Thoracic aorta (tissue), 2 donors: Measurements from ENCODE around the gene ELFN1. TPM values are rescaled to one million over a fixed set of nuclear protein-coding genes. Genes with fewer than 3 reads are reported as not detected.

ENCODE experiments used
- ATAC-seq: fragments of 150-250 bp; one replicate; pipeline ENCODE4 v1.8.0; 2017; ENCODE audit warnings: low read depth; ENCODE audit not compliant: insufficient number of reproducible peaks, low FRiP score
- DNase-seq: peaks from one replicate; pipeline ENCODE4 v3.0.0-alpha.2; 2020; ENCODE audit warnings: low spot score
- H3K27ac ChIP-seq, 2 donors: fragments of 200-600 bp; sonication (generic); 1 replicate in 1 of 2; 2 replicates in 1 of 2; pipeline ENCODE4 v1.5.1; 2016; ENCODE audit warnings: mild to moderate bottlenecking in 2 of 2, moderate library complexity in 2 of 2
- H3K27me3 ChIP-seq: fragments of 200-600 bp; sonication (generic); replicated peaks from 2 replicates; pipeline ENCODE4 v1.6.0; 2016; ENCODE audit warnings: mild to moderate bottlenecking; ENCODE audit not compliant: insufficient read depth
- H3K36me3 ChIP-seq: fragments of 200-600 bp; sonication (generic); one replicate; pipeline ENCODE4 v1.5.1; 2016
- H3K4me1 ChIP-seq, 2 donors: fragments of 200-600 bp; sonication (generic); 1 replicate in 1 of 2; 2 replicates in 1 of 2; pipeline versions ENCODE4 v1.5.1 to v1.6.0; 2016; ENCODE audit warnings: low read depth in 2 of 2, mild to moderate bottlenecking in 1 of 2; ENCODE audit not compliant: control insufficient read depth in 1 of 2
- H3K4me3 ChIP-seq: fragments of 200-600 bp; sonication (generic); 2 replicates; pipeline ENCODE4 v1.5.1; 2016; ENCODE audit warnings: mild to moderate bottlenecking
- H3K9me3 ChIP-seq: fragments of 200-600 bp; sonication (generic); 2 replicates; pipeline ENCODE4 v1.5.1; 2016
- total RNA-seq, 2 donors: library from RNA; depleted of rRNA; stranded (reverse); fragments of >200 nt; gene quantifications; one replicate each; pipeline versions ENCODE4 v1.1.0 to v1.2.3, GENCODE V29; 2016
- TF ChIP-seq, protein P1 (sequence below): fragments of 200-600 bp; sonication (generic); IDR thresholded peaks from one replicate; pipeline ENCODE4 v1.5.1; 2019; ENCODE audit warnings: antibody characterized with exemption

ELFN1 gene
- total RNA-seq, 2 donors from 2014 or later = 0.81 to 0.85 TPM

DNA sequence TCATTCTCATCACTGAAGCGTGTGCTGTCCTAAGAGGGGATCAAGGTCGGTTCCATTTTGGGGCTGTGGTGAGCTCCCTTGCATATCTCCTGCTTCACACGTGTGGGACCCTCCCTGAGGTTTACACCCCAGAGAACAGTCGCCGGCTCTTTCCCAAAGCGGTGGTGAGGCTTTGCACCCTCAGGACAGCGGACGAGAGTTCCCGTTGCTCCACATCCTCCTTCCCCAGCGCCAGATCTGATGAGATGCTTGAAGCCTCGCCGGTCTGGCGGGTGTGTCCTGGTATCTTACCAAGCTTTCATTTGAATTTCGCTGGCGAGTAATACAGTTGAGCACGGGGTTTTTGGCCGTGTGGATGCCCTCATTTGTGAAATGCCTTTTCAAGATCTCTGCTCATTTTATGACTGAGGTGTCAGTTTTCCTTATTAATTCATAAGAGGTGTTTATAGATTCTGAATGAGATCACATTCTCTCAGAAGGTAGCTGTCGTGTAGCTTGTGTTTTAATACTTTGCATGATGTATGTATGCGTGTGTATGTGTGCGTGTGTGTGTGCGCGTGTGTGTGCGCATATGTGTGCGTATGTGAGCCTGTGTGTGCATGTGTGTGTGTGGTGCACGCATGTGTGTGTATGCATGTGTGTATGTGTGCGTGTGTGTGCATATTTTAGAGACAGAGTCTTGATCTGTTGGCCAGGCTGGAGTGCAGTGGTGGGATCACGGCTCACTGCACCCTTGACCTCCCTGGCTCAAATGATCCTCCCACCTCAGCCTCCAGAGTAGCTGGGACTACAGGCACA is 30.7 kb downstream of the ELFN1 start:
- H3K9me3 ChIP-seq = peaks cover 13% of the 10 kb centered on the region
- TF ChIP-seq, protein P1, sequence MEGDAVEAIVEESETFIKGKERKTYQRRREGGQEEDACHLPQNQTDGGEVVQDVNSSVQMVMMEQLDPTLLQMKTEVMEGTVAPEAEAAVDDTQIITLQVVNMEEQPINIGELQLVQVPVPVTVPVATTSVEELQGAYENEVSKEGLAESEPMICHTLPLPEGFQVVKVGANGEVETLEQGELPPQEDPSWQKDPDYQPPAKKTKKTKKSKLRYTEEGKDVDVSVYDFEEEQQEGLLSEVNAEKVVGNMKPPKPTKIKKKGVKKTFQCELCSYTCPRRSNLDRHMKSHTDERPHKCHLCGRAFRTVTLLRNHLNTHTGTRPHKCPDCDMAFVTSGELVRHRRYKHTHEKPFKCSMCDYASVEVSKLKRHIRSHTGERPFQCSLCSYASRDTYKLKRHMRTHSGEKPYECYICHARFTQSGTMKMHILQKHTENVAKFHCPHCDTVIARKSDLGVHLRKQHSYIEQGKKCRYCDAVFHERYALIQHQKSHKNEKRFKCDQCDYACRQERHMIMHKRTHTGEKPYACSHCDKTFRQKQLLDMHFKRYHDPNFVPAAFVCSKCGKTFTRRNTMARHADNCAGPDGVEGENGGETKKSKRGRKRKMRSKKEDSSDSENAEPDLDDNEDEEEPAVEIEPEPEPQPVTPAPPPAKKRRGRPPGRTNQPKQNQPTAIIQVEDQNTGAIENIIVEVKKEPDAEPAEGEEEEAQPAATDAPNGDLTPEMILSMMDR = no peak
- no peaks in the 10 kb centered on the region for H3K36me3 ChIP-seq
- H3K27ac ChIP-seq = no peak overlapping the region
- no peaks in the 10 kb centered on the region for H3K4me1 ChIP-seq
- no peaks in the 10 kb centered on the region for H3K27me3 ChIP-seq
- no peak overlapping the region for H3K4me3 ChIP-seq
- ATAC-seq (no peak), DNase-seq (no peak)

DNA sequence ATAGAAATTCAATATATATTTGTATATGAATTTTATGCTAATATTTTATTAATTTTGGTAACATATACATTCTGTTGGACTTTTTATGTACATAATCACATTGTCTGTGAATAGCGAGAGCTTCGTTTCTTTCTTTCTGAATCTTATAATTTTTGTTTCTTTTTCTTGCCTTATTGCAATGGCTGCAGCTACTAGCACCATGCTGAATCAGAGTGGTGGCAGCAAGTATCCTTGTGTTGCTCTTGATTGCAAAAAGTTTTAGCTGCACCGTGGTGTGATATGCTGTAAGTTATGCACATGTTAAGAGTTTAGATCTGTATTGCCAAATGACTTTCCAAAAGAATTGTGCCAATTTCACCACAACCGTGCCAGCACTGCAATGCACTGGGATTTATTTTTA is 32.6 kb downstream of the ELFN1 start:
- H3K27ac ChIP-seq = no peak overlapping the region
- no peaks in the 10 kb centered on the region for H3K4me1 ChIP-seq
- ATAC-seq = no peak
- H3K4me3 ChIP-seq = no peak overlapping the region
- H3K9me3 ChIP-seq = peaks cover 13% of the 10 kb centered on the region
- H3K27me3 ChIP-seq = no peaks in the 10 kb centered on the region
- TF ChIP-seq, protein P1 = no peak
- DNase-seq = no peak
- no peaks in the 10 kb centered on the region for H3K36me3 ChIP-seq

DNA sequence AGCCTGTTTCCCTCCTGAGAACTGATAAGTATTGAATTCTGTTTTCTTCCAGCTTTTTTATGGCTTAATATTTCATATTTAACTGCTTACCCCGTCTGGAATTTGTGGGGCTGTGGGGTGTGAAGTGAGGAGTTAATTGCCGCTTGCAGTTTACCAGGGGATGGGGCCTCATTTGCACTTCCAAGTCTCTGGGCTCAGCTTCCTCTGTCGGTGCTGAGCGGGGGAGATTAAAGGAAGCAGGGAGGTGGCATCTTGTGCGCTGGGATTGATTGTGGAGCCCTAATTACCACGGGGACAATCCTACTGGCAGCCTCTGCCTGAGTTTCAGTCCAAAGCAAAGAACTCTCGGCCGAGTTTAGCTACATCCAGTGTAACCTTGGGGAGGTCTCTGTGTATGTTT is 33.4 kb downstream of the ELFN1 start:
- Histone ChIP-seq H3K27me3 (no peaks in the 10 kb centered on the region), H3K4me1 (no peaks in the 10 kb centered on the region), H3K9me3 (peaks cover 13% of the 10 kb centered on the region), H3K27ac (no peak overlapping the region), H3K36me3 (no peaks in the 10 kb centered on the region), H3K4me3 (no peak overlapping the region)
- TF ChIP-seq, protein P1 = no peak
- DNase-seq (no peak), ATAC-seq (no peak)

DNA sequence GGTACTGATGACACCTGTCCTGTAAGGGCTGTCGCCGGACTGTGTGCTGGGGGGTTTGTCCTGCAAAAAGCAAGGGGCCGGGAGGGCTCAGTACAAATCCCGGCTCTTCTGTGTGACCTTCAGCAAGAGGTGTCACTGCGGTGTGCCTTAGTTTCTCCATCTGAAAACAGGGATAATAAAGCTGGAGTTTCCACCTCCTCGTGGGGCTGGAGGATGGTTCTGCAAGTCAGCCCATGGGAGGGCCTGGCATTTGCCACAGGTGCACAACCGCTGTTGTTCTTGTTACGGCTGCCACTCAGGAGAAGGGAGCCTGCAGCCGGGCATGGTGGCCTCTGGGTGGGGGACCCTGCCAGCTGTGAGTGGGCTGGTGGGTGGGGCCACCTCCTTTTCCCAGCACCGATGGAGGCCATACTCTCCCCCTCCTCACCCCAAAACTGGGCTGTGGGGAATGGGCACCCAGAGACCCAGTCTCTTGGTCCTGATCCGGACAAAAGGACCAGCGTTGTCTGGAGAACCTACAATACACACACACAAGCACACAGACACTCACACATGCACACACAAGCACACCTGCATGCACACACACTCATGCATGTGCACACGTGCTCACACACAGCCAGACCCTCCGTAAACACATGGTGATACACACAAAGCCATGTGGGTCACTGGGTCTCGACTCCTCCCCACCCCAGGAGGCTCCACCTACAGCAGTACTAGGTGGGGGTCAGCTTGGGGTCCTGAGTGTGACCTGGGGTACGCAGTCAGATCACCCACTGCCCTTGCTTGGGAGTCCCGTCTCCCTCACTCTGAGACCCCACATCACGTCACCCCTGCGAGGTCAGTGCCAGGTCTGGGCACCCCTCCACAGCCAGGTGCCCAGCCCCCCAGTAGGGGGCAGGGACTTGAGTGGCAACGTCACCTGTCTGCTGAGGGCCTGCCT is 34.1 kb downstream of the ELFN1 start:
- H3K27me3 ChIP-seq = no peaks in the 10 kb centered on the region
- H3K36me3 ChIP-seq = no peaks in the 10 kb centered on the region
- H3K9me3 ChIP-seq = peaks cover 13% of the 10 kb centered on the region
- DNase-seq = no peak
- TF ChIP-seq, protein P1 = no peak
- no peak overlapping the region for H3K4me3 ChIP-seq
- no peak overlapping the region for H3K27ac ChIP-seq
- ATAC-seq = no peak
- no peaks in the 10 kb centered on the region for H3K4me1 ChIP-seq
